ENCODE results near the gene DUSP5.

DNA sequence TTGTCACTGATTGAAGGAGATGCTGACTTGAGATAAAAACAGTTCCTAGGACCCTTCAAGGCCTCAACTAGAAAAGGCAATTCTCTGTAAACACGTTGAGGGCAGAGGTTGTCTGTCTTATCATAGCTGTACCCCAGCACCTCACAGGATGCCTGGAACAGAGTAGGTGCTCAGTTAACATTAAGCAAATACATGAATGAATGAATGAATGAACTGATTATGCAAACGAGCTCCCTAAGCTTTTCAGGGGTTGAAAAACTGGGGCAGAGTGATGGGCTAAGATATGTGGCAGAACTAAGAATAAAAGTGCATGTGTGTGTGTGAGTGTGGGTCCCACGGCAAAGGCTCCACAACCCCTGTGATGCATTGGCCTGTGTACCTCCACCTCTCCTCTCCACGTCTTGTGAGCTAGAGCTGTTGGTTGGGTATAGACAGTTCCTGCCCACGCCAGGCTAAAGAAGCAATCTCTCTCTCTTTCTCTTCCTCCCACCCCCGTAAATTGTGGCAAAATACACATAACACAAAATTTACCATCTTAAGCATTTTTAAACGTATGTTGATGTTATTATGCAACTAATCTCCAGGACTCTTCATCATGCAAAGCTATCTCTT lies 48.9 kb downstream of the DUSP5 start:
- TF ChIP-seq, protein P1, sequence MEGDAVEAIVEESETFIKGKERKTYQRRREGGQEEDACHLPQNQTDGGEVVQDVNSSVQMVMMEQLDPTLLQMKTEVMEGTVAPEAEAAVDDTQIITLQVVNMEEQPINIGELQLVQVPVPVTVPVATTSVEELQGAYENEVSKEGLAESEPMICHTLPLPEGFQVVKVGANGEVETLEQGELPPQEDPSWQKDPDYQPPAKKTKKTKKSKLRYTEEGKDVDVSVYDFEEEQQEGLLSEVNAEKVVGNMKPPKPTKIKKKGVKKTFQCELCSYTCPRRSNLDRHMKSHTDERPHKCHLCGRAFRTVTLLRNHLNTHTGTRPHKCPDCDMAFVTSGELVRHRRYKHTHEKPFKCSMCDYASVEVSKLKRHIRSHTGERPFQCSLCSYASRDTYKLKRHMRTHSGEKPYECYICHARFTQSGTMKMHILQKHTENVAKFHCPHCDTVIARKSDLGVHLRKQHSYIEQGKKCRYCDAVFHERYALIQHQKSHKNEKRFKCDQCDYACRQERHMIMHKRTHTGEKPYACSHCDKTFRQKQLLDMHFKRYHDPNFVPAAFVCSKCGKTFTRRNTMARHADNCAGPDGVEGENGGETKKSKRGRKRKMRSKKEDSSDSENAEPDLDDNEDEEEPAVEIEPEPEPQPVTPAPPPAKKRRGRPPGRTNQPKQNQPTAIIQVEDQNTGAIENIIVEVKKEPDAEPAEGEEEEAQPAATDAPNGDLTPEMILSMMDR (IDR thresholded peaks at IDR 0.05) = no peak
- TF ChIP-seq POLR2A (IDR thresholded peaks at IDR 0.05) = no peak
